B cell (primary cell): ENCODE data around the gene RNF152. TPM values are rescaled to one million over a fixed set of nuclear protein-coding genes. Genes with fewer than 3 reads are reported as not detected.

Experiments used
- ATAC-seq: fragments of 200-7000 bp; cut with Tn5 transposase; one replicate; pipeline ENCODE4 v1.10.0; 2021; ENCODE audit warnings: low read depth, mild to moderate bottlenecking, moderate number of reproducible peaks, moderate library complexity
- CTCF ChIA-PET: fragments of 350-600 bp; sonication (Branson Sonifier 250); formaldehyde crosslinking; loops from one replicate; lab custom pipeline; 2021; ENCODE audit warnings: antibody characterized with exemption, inconsistent platforms; lab: Charles Lee
- POLR2A ChIA-PET: fragments of 350-600 bp; sonication (Branson Sonifier 250); formaldehyde crosslinking; loops from one replicate; lab custom pipeline; 2021; ENCODE audit warnings: antibody characterized with exemption; lab: Charles Lee
- DNase-seq: peaks from one replicate; pipeline ENCODE4 v3.0.0; 2013
- H2AFZ ChIP-seq: 2 replicates; pipeline ENCODE4 v1.6.1; 2012; ENCODE audit warnings: mild to moderate bottlenecking, low read depth, low read length; ENCODE audit not compliant: insufficient read depth, poor library complexity, severe bottlenecking
- H3K27ac ChIP-seq, 2 donors: 1 replicate in 1 of 2; 2 replicates in 1 of 2; pipeline ENCODE4 v1.5.1; 2012 to 2013; ENCODE audit warnings: low read length in 2 of 2, mild to moderate bottlenecking in 2 of 2, moderate library complexity in 1 of 2
- H3K27me3 ChIP-seq, 4 experiments: fragments of 200-600 bp in 1 of 4; sonication (generic) in 1 of 4; replicated peaks in 1 of 4; 1 replicate in 2 of 4; 2 replicates in 2 of 4; pipeline versions ENCODE4 v1.6.1 to v1.7.0; 2013 to 2016; ENCODE audit warnings: low read length in 3 of 4, mild to moderate bottlenecking in 2 of 4, mixed read lengths in 1 of 4, moderate library complexity in 1 of 4; ENCODE audit not compliant: insufficient read depth in 4 of 4, control insufficient read depth in 3 of 4; ENCODE audit errors: control extremely low read depth in 1 of 4
- H3K36me3 ChIP-seq, 2 experiments: replicated peaks in 1 of 2; 1 replicate in 1 of 2; 2 replicates in 1 of 2; pipeline versions ENCODE4 v1.6.1 to v1.7.1; 2013; ENCODE audit warnings: low read length in 1 of 2; ENCODE audit not compliant: insufficient read depth in 2 of 2, control insufficient read depth in 1 of 2; ENCODE audit errors: control extremely low read depth in 1 of 2, extremely low read depth in 1 of 2
- H3K4me1 ChIP-seq, 2 donors: fragments of 200-600 bp in 1 of 2; sonication (generic) in 1 of 2; 1 replicate in 1 of 2; 2 replicates in 1 of 2; pipeline versions ENCODE4 v1.5.1 to v1.6.1; 2013 to 2017; ENCODE audit warnings: low read length in 2 of 2; ENCODE audit not compliant: control insufficient read depth in 2 of 2, insufficient read depth in 2 of 2
- H3K4me2 ChIP-seq: replicated peaks from 2 replicates; pipeline ENCODE3; 2012; ENCODE audit warnings: mild to moderate bottlenecking, low read depth, low read length; ENCODE audit not compliant: poor library complexity, severe bottlenecking
- H3K4me3 ChIP-seq, 5 experiments: fragments of 200-600 bp in 1 of 5; sonication (generic) in 1 of 5; 1 replicate in 3 of 5; 2 replicates in 2 of 5; pipeline versions ENCODE4 v1.5.1 to v1.7.0; 2011 to 2016; ENCODE audit warnings: low read length in 4 of 5, mild to moderate bottlenecking in 4 of 5, low read depth in 2 of 5, control low read depth in 1 of 5, moderate library complexity in 1 of 5; ENCODE audit not compliant: insufficient read depth in 1 of 5; ENCODE audit errors: control extremely low read depth in 1 of 5, extremely low read depth in 1 of 5
- H3K79me2 ChIP-seq: fragments of 200-600 bp; sonication (generic); one replicate; pipeline ENCODE4 v1.6.0; 2016; ENCODE audit warnings: low read length; ENCODE audit not compliant: control insufficient read depth, insufficient read depth
- H3K9ac ChIP-seq: fragments of 200-600 bp; sonication (generic); 2 replicates; pipeline ENCODE4 v1.6.1; 2017; ENCODE audit warnings: mild to moderate bottlenecking, low read length, moderate library complexity
- H3K9me3 ChIP-seq, 3 donors: one replicate each; pipeline versions ENCODE4 v1.6.1 to v1.7.1; 2013; ENCODE audit warnings: low read length in 2 of 3; ENCODE audit not compliant: control insufficient read depth in 2 of 3, insufficient read depth in 1 of 3; ENCODE audit errors: control extremely low read depth in 1 of 3
- H4K20me1 ChIP-seq: 2 replicates; pipeline ENCODE4 v1.6.0; 2012; ENCODE audit warnings: mild to moderate bottlenecking, low read length; ENCODE audit not compliant: insufficient read depth, control insufficient read depth, poor library complexity, severe bottlenecking
- H3K27ac Mint-ChIP-seq: one replicate; pipeline ENCODE4 v1.8.0; 2021; ENCODE audit warnings: mixed read lengths
- H3K27me3 Mint-ChIP-seq: one replicate; pipeline ENCODE4 v1.8.0; 2021; ENCODE audit warnings: mixed read lengths
- H3K4me1 Mint-ChIP-seq: one replicate; pipeline ENCODE4 v1.8.0; 2021; ENCODE audit warnings: mixed read lengths
- H3K4me3 Mint-ChIP-seq: one replicate; pipeline ENCODE4 v1.8.0; 2021; ENCODE audit warnings: mixed read lengths
- H3K9me3 Mint-ChIP-seq: one replicate; pipeline ENCODE4 v1.8.0; 2022; ENCODE audit warnings: mixed read lengths; ENCODE audit not compliant: insufficient read depth
- CTCF ChIP-seq: fragments of 200-600 bp; IDR thresholded peaks from one replicate; pipeline ENCODE4 v1.8.0; 2022; ENCODE audit warnings: antibody characterized with exemption, mild to moderate bottlenecking
- EZH2 ChIP-seq: IDR thresholded peaks from 2 replicates; pipeline ENCODE4 v1.6.1; 2012; ENCODE audit warnings: borderline replicate concordance, low read depth, mild to moderate bottlenecking, moderate library complexity, low read length; ENCODE audit not compliant: insufficient read depth, poor library complexity, severe bottlenecking
- WGBS: methylation state at CpG from one replicate; pipeline ENCODE4 v1.1.5; 2013; ENCODE audit warnings: missing lambda C conversion rate; ENCODE audit not compliant: insufficient coverage; 5-methylcytosine and 5-hydroxymethylcytosine counted together
- intact Hi-C: fragments of 100-400 bp; cut with micrococcal nuclease; formaldehyde crosslinking; loops from one replicate; pipeline ENCODE4 v1.10.0; 2022
- polyA minus RNA-seq: library from RNA; depleted of rRNA, polyadenylated mRNA; stranded (reverse); fragments of >200 nt; gene quantifications from 2 replicates; pipeline ENCODE4 v1.2.3, GENCODE V29; 2012
- polyA plus RNA-seq: library from polyadenylated mRNA; depleted of rRNA; stranded (reverse); fragments of >200 nt; gene quantifications from 2 replicates; pipeline ENCODE4 v1.2.3, GENCODE V29; 2012
- total RNA-seq, 2 donors: library from RNA; stranded (reverse); fragments of 120-200 nt in 1 of 2; gene quantifications; 1 replicate in 1 of 2; 2 replicates in 1 of 2; pipeline versions ENCODE4 v1.2.3 to v1.2.4, GENCODE V29; 2013 to 2022

RNF152 gene
- total RNA-seq: 0.02 and 0.49 TPM in 2 replicates
- total RNA-seq (2013): 0.19 TPM
- not detected in 2 replicates for polyA plus RNA-seq
- polyA minus RNA-seq: 0.07 TPM in 1 of 2 replicates, not detected in the other

GRCh38 chr18:61892683-61893308, at the start of gene RNF152:
Gene RNF152 (minus strand): TSS chr18:61893007. CDS start chr18:61816463, 76,544 bp downstream.
- peaks cover 14% of the 10 kb centered on the region for H3K4me1 Mint-ChIP-seq
- ChIA-PET POLR2A (no interaction called here), CTCF (no interaction called here)
- peaks cover 0 to 35% (median 23%) of the 10 kb centered on the region in 4 experiments for H3K27me3 ChIP-seq
- peak within 1 kb of the TSS; percentile 87 for H3K4me3 Mint-ChIP-seq
- peaks cover 67% of the 10 kb centered on the region for H3K27me3 Mint-ChIP-seq
- no peak within 1 kb of the TSS for H3K27ac ChIP-seq
- ATAC-seq (no peak), DNase-seq (peak; percentile 36)
- H3K4me2 ChIP-seq: peak within 1 kb of the TSS; percentile 93
- H4K20me1 ChIP-seq: no peaks in the 10 kb centered on the region
- no peaks in the 10 kb centered on the region for H3K79me2 ChIP-seq
- no peaks in the 10 kb centered on the region for H3K9me3 Mint-ChIP-seq
- peak within 1 kb of the TSS; percentile 60 for H3K9ac ChIP-seq
- TF ChIP-seq EZH2: no peak
- no peak for TF ChIP-seq CTCF
- H2AFZ ChIP-seq: peak within 1 kb of the TSS; percentile 74
- peak within 1 kb of the TSS in 4 of 5 experiments; percentile 38 to 64 (median 52) for H3K4me3 ChIP-seq
- 16% methylated on average over 22 of the region's 28 CpGs for WGBS
- no peak within 1 kb of the TSS for H3K27ac Mint-ChIP-seq
- peaks cover 18 to 20% of the 10 kb centered on the region in 2 donors for H3K4me1 ChIP-seq
- peaks cover 0 to 6% (median 0%) of the 10 kb centered on the region in 3 donors for H3K9me3 ChIP-seq
- no peaks in the 10 kb centered on the region for H3K36me3 ChIP-seq
- intact Hi-C loops: no loop called here

- peaks cover 0 to 21% (median 13%) of the 10 kb centered on the region in 4 experiments for H3K27me3 ChIP-seq
- CTCF ChIA-PET: no interaction called here
- WGBS: 100% methylated on average over 1 of the region's 1 CpG
- no peak overlapping the region for H3K27ac Mint-ChIP-seq
- H3K9me3 Mint-ChIP-seq: no peaks in the 10 kb centered on the region
- no peak overlapping the region for H2AFZ ChIP-seq
- H3K4me1 ChIP-seq: no peaks in the 10 kb centered on the region
- no peaks in the 10 kb centered on the region for H3K4me1 Mint-ChIP-seq
- H3K27ac ChIP-seq: no peak overlapping the region
- H3K36me3 ChIP-seq: no peaks in the 10 kb centered on the region
- no peak overlapping the region for H3K4me2 ChIP-seq
- no peak for TF ChIP-seq EZH2
- no peak for TF ChIP-seq CTCF
- H3K4me3 Mint-ChIP-seq: no peak overlapping the region
- H3K4me3 ChIP-seq: no peak overlapping the region
- no peak overlapping the region for H3K9ac ChIP-seq
- H3K27me3 Mint-ChIP-seq: peaks cover 49% of the 10 kb centered on the region
- DNase-seq (no peak), ATAC-seq (no peak)
- intact Hi-C loops: no loop called here
- POLR2A ChIA-PET: no interaction called here
- H4K20me1 ChIP-seq: no peaks in the 10 kb centered on the region
- peaks cover 0 to 7% (median 0%) of the 10 kb centered on the region in 3 donors for H3K9me3 ChIP-seq
- H3K79me2 ChIP-seq: no peaks in the 10 kb centered on the region
Measured at GRCh38 chr18:61941948-61942471, 49.2 kb upstream of the RNF152 start.
